COLO829 (cell line): ENCODE data around the gene BCCIP.
A peak's percentile ranks its signal among the peaks of the same experiment; 100 is the strongest.

Experiments used
- DNase-seq: peaks from one replicate; pipeline ENCODE4 v3.0.0; 2012; ENCODE audit warnings: low spot score

Gene BCCIP

GRCh38 chr10:125822878-125823662 lies at the start of gene BCCIP, which contains the start of gene UROS:
TSS of gene BCCIP (plus strand) at chr10:125823546. CDS start at chr10:125823558, 12 bp downstream.
TSS of gene UROS (minus strand) at chr10:125823258. CDS start at chr10:125816499, 6,759 bp downstream.
- peak; percentile 78 for DNase-seq

DNA sequence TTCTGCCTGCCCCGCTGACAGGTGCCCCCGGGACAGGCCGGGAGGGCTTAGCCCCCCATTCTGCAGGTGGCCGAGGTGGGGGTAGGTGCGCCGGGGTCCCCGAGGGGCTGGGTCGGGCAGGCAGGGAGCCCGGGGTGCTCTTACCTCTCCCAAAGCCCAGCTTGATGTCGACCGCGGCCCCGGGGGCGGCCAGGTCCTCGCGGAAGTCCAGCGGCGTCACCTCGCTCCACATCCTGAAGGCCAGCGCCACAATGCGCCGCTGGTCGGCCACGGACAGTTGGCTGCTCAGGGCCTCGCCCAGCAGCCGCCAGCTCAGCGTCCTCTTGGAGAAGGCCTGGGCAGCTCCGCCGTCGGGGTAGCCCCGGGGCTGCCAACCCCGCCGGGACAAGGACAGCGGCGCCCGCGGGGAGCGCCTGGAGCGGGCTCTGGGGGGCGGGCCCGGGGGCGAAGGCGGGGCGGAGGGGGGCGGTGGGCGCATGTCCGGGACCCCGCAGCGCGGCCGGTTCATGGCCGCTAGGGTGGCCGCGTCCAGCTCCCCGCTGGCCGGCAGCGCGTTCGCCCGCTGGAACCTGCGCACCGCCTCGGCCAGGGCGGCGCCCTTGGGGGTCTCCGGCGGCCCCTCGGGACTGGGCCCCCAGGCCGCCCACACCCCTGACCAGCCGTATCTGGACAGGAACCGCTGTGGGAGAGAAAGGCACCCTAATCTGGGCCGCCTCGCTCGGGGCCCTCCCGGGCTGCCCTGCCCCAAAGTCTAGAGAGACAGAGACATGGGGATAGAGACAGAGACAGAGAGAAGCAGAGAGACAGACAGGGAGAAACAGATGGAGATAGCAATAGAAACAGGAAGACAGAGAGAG lies 49.4 kb upstream of the BCCIP start:
- no peak for DNase-seq

DNA sequence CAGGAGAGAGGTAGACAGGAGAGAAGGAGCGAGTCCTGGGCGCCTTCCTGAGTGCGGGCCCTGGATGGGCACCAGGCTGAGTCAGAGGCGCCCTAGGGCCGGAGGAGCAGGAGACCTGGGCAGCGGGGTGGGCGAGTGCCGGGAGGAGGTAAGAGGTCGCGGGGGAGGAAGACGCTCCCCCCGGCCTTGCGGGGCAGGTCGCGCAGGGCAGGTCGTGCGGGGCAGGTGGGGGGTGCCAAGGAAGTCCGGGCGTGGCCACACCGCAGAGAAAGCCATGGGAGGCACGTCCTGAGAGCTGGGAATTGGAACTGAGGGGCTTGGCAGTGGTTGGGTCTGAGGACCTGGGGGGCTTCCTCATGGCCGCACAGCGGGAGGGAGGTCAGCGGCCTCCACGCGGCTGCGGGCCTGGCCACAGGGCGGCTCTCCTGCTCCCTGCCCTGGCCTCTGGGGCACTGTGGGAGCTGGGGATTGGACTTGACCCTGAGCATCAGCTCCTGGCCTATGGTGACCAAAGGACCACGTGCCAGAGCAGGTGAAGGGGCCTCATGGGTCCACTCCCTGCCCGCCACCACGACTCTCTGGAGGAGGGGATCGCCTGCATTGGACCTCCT lies 48.7 kb upstream of the BCCIP start:
- no peak for DNase-seq

- DNase-seq, result no peak
Measured at GRCh38 chr10:125775491-125776106, 47.7 kb upstream of the BCCIP start, which contains the start of gene MMP21. TSS of gene MMP21 (minus strand) at chr10:125775821. CDS start at chr10:125775821, 0 bp downstream.

DNA sequence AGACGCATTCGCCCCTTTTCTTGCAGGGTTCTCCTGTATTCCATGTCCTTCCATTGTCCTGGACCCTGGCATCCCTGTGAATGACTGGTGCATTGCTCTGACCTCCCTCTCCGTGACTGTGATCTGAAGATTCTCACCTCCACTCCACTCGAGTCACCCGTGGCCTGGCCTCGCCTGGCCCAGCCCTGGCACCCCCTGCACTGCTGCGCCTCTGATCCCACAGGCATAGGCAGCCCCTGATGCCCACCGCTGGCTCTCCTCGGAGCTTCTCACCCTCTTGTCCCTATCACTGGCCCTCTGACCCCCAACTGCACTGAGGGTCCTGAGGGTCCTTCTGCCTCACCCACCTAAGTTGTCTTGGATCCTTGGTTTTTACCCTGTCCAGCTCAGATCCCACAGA lies 45.5 kb upstream of the BCCIP start:
- no peak for DNase-seq

GRCh38 chr10:125778556-125778955 lies 44.8 kb upstream of the BCCIP start:
- DNase-seq, result no peak

- no peak for DNase-seq
Measured at GRCh38 chr10:125779403-125780327, 43.7 kb upstream of the BCCIP start.

DNA sequence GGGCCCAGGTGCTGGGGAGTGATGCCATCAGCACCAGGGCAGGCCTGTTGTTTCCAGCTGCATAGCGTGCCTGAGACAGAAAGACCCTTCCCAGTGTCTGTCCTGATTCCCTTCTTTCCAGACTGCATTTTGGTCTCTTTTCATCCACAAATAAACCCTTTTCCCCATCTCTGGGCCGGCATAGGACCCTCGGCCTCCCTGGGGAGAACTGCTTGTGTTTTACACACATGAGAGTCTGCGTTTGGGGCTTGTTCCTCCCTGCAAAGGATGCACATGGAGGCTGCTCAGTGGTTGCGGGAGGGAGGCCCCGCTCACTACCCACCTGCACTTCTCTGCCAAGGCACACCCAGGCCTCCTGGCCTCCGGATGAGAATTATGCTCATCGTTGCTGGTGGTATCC lies 42.0 kb upstream of the BCCIP start:
- no peak for DNase-seq

DNA sequence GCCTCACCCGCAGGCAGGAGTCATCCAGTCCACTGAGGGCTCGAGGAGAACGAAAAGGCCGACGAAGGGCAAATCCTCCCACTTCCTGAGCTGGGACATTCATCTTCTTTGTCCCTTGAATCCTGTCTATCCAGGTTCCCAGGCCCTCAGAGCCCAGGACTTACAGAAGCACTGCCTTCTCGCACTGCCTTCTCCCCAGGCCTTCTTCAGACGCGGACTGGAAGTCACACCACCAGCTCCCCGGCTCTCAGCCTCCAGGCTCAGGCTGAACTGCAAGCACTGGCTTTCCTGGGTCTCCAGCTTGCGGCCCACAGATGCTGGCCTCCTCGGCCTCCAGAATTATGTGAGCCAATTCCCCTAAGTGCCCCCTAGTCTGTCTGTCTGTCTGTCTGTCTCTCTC lies 41.3 kb upstream of the BCCIP start:
- DNase-seq, result no peak

DNA sequence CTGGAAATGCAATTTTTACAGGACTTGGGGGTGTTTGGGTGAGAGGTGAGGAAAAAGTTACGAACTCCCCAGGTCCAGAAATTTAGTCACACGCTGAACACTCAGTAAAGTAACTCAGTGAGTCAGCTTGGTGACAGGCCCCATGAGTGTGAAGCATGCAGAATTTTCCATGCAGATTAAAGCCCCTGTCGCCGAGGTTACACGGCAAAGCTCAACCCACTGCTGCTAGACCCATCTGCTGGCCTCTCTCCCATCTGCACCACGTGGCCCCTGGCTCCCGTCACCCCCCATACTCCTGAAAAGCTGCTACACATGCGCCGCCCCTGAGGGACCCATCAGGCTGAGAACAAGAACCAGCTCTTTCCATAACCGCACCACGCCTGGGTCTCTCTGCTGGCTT lies 40.7 kb upstream of the BCCIP start:
- no peak for DNase-seq

DNA sequence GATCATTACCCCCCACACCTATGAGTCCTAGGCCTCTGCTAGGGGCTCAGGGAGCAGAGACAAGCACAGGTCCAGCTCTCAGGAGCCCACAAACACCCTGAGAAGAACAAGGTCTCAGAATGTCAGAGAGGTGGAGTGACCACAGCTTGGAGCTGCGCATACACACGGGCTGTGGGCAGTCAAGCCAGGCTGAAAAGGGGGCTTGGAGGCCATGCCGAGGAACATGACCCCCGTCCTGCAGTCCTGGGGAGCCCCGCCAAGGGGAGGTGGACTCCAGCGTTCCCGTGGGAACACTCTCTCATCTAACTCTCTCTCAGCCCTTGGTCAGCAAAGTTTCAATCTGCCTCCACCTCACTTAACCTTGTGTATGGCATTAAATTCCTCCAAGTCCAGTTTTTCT lies 39.9 kb upstream of the BCCIP start:
- no peak for DNase-seq

- no peak for DNase-seq
Measured at GRCh38 chr10:125783957-125784356, 39.4 kb upstream of the BCCIP start.

GRCh38 chr10:125785791-125786190 lies 37.6 kb upstream of the BCCIP start:
- DNase-seq, result no peak

- no peak for DNase-seq
Measured at GRCh38 chr10:125788156-125789034, 35.0 kb upstream of the BCCIP start.

DNA sequence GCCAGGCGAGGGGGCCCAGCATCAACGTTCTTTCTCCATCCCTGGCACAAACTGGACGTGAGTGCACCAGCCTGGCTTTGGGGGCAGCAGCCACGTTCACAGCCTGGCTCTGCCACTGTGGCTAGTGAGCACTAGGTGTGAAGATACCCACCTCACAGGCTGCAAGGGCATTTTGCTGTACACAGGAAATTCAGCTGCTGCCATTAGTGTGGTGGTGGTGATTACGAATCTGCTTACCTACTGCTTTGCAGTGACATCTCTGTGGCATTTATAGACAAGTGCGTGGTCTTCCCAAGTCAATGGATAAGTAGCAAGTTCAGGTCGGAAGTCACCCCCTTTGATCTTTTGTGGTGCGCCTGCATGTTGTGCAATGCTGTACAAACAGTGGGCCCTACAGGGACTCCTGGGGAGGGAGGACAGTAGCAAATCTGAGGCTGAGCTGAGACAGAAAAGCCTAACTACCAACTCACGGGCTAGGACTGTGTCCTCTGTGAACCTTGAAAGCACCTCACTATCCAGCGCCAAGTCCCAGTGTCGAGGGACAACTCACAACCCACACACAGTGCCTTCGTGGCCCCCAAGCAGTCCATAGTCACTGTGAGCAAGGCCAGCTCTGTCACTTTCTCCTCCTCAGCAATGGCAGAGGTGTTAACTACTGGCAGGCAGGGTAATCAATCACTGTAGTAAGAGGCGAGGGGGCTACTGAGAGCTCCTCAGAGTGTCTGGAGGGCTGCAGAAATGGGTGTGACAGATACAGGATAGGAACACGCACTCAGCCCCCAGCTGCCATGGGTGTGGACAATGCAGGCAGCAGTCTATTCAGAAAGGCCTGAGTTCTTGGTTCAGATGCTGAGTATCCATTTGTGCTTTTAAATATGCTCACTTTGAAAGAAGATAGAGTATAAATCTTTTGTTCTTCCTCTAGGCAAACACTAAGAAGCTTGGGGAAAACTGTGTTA lies 30.7 kb upstream of the BCCIP start:
- no peak for DNase-seq

DNA sequence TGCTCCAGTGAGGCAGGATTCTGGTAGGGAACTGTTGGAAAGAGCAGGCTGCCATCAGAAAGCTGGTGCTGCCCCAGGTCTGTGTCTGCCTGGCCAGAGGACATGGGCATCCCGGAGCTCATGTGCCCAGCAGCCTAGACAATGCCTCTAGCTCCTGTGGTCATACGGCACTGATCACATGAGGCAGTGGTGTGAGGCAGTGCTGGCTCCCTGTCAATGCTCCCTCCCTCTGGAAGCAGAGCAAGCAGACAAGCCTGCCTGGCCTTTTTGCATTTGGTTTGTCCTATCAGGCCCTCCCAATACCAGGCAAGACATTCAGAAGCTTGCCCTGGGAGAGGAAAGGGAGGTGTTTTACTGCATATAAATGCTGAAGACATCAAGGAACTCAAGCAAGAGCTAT lies 28.2 kb upstream of the BCCIP start:
- peak; percentile 4 for DNase-seq

GRCh38 chr10:125795637-125796190 lies 27.6 kb upstream of the BCCIP start:
- no peak for DNase-seq

- no peak for DNase-seq
Measured at GRCh38 chr10:125797424-125797823, 25.9 kb upstream of the BCCIP start.
